ENCODE results near the gene EFHC2.
"Not testable (repeated sequence)": the region's sequence is repeated elsewhere in the genome, so short reads cannot be mapped to it uniquely, and the experiment has no call there.

The EFHC2 gene

GRCh38 chrX:44228621-44229020 is 114.9 kb downstream of the EFHC2 start:
- no peak for DNase-seq

- no peak for DNase-seq
Observed at GRCh38 chrX:44227991-44228390, 115.5 kb downstream of the EFHC2 start.

GRCh38 chrX:44225667-44226066 is 117.8 kb downstream of the EFHC2 start:
- DNase-seq, result no peak

- DNase-seq, result no peak
Observed at GRCh38 chrX:44224760-44225159, 118.7 kb downstream of the EFHC2 start.

GRCh38 chrX:44223150-44223549 is 120.3 kb downstream of the EFHC2 start:
- DNase-seq, result no peak

- DNase-seq, result no peak
Observed at GRCh38 chrX:44218465-44218864, 125.0 kb downstream of the EFHC2 start.

- DNase-seq, result no peak
Observed at GRCh38 chrX:44216171-44216570, 127.3 kb downstream of the EFHC2 start.

GRCh38 chrX:44203791-44204190 is 139.7 kb downstream of the EFHC2 start:
- no peak for DNase-seq

GRCh38 chrX:44202596-44202995 is 140.9 kb downstream of the EFHC2 start:
- no peak for DNase-seq

- DNase-seq, result no peak
Observed at GRCh38 chrX:44189116-44189515, 154.4 kb downstream of the EFHC2 start.

- not testable (repeated sequence) for DNase-seq
Observed at GRCh38 chrX:44187915-44188314, 155.6 kb downstream of the EFHC2 start.

GRCh38 chrX:44183329-44183728 is 160.1 kb downstream of the EFHC2 start:
- DNase-seq, result no peak

GRCh38 chrX:44178274-44179053 is 165.0 kb downstream of the EFHC2 start:
- no peak for DNase-seq

GRCh38 chrX:44175455-44175854 is 168.0 kb downstream of the EFHC2 start:
- no peak for DNase-seq

- no peak for DNase-seq
Observed at GRCh38 chrX:44174061-44174460, 169.4 kb downstream of the EFHC2 start.

GRCh38 chrX:44173219-44173618 is 170.3 kb downstream of the EFHC2 start:
- no peak for DNase-seq

- no peak for DNase-seq
Observed at GRCh38 chrX:44167116-44167515, 176.4 kb downstream of the EFHC2 start.

- DNase-seq, result no peak
Observed at GRCh38 chrX:44162964-44163475, 180.5 kb downstream of the EFHC2 start.

GRCh38 chrX:44157858-44158257 is 185.6 kb downstream of the EFHC2 start:
- DNase-seq, result no peak

- no peak for DNase-seq
Observed at GRCh38 chrX:44157283-44157682, 186.2 kb downstream of the EFHC2 start.

GRCh38 chrX:44156726-44157125 is 186.7 kb downstream of the EFHC2 start:
- no peak for DNase-seq

GRCh38 chrX:44155126-44155525 is 188.3 kb downstream of the EFHC2 start:
- DNase-seq, result no peak

GRCh38 chrX:44152852-44153251 is 190.6 kb downstream of the EFHC2 start:
- DNase-seq, result no peak

- DNase-seq, result no peak
Observed at GRCh38 chrX:44147130-44147529, 196.3 kb downstream of the EFHC2 start.
